ENCODE results near the gene ARHGAP11A. TPM values are rescaled to one million over a fixed set of nuclear protein-coding genes. Genes with fewer than 3 reads are reported as not detected.
"Not testable (repeated sequence)": the region's sequence is repeated elsewhere in the genome, so short reads cannot be mapped to it uniquely, and the experiment has no call there.

The ARHGAP11A gene
- total and polyA plus RNA-seq, 2 of the 8 experiments (the other 6 are each of a cell fraction or from before 2014, with no cell fraction given) = 8.1 to 112 TPM

- H2AFZ ChIP-seq (ENCODE audit: low read length); H3K27me3 ChIP-seq (replicated peaks in 1 of 4; ENCODE audit: control insufficient read depth in 3 of 4, extremely low read depth in 1 of 4, insufficient read depth in 3 of 4, low read length in 3 of 4); H2AK5ac ChIP-seq (ENCODE audit: low read depth, low read length); H3K4me3 ChIP-seq (ENCODE audit: extremely low read depth in 1 of 4, insufficient read depth in 2 of 4, low read depth in 3 of 4, low read length in 4 of 4); FAIRE-seq; H3K79me2 ChIP-seq (ENCODE audit: control insufficient read depth in 1 of 2, insufficient read depth in 2 of 2, low read length in 2 of 2); H3K4ac ChIP-seq (replicated peaks; ENCODE audit: insufficient read length, low read depth, low read length); H3K56ac ChIP-seq (replicated peaks; ENCODE audit: insufficient read length, low read depth, low read length); H2BK5ac ChIP-seq (ENCODE audit: low read depth, low read length); H3K23me2 ChIP-seq (ENCODE audit: low read depth, low read length); H2BK120ac ChIP-seq (replicated peaks; ENCODE audit: low read depth, low read length); H3K14ac ChIP-seq (ENCODE audit: insufficient read length); H3K4me1 ChIP-seq (replicated peaks in 1 of 4; ENCODE audit: control insufficient read depth in 3 of 4, insufficient read depth in 4 of 4, low read length in 3 of 4); H4K5ac ChIP-seq (ENCODE audit: insufficient read length, low read depth, low read length); H4K8ac ChIP-seq (ENCODE audit: extremely low read depth, insufficient read depth, low read length); H2BK12ac ChIP-seq (ENCODE audit: low read depth, low read length); H4K91ac ChIP-seq (replicated peaks; ENCODE audit: insufficient read length, low read length); H2BK20ac ChIP-seq (ENCODE audit: low read length); CTCF ChIA-PET (ENCODE audit: partially characterized antibody); H3K9me3 ChIP-seq (ENCODE audit: insufficient read depth in 2 of 2, low read depth in 1 of 2, low read length in 1 of 2); H3K36me3 ChIP-seq (ENCODE audit: control insufficient read depth in 2 of 4, insufficient read depth in 4 of 4, low read length in 3 of 4); H3K9ac ChIP-seq (replicated peaks in 1 of 4; ENCODE audit: extremely low read depth in 1 of 4, low read depth in 3 of 4, low read length in 3 of 4); H2BK15ac ChIP-seq (ENCODE audit: low read length); H3K23ac ChIP-seq (ENCODE audit: insufficient read length); POLR2A ChIA-PET (ENCODE audit: partially characterized antibody); H3K18ac ChIP-seq (ENCODE audit: extremely low read depth, low read length); H3K79me1 ChIP-seq (ENCODE audit: low read depth, low read length); H4K20me1 ChIP-seq (replicated peaks in 1 of 2; ENCODE audit: control insufficient read depth in 1 of 2, insufficient read depth in 2 of 2, low read length in 2 of 2); H3K27ac ChIP-seq (ENCODE audit: low read depth, low read length): not testable (repeated sequence)
- peak in 1 of 2 experiments; percentile 51 for DNase-seq (ENCODE audit: low read depth in 1 of 2, low spot score in 2 of 2)
- H3K4me2 ChIP-seq (ENCODE audit: insufficient read depth in 1 of 2, low read depth in 2 of 2, low read length in 2 of 2) = peak overlapping the region in 1 of 2 experiments; percentile 28; a peak in 1 of 4 replicates
- 29% methylated on average over 1 of the region's 4 CpGs; no CpG with 5 or more reads in 1 of the 2 experiments for WGBS, 2 experiments (ENCODE audit: extremely low coverage in 1 of 2, insufficient coverage in 1 of 2, insufficient read length in 1 of 2, insufficient replicate concordance in 2 of 2, low coverage in 1 of 2, low lambda C conversion rate in 2 of 2, missing lambda C conversion rate in 1 of 2)
Observed at GRCh38 chr15:32578482-32578881, 36.8 kb upstream of the ARHGAP11A start.

GRCh38 chr15:32585844-32586243 lies 29.5 kb upstream of the ARHGAP11A start:
- POLR2A ChIA-PET (ENCODE audit: partially characterized antibody); H2BK20ac ChIP-seq (ENCODE audit: low read length); H3K23ac ChIP-seq (ENCODE audit: insufficient read length); H2BK12ac ChIP-seq (ENCODE audit: low read depth, low read length); H4K91ac ChIP-seq (replicated peaks; ENCODE audit: insufficient read length, low read length); H4K20me1 ChIP-seq (replicated peaks in 1 of 2; ENCODE audit: control insufficient read depth in 1 of 2, insufficient read depth in 2 of 2, low read length in 2 of 2); CTCF ChIA-PET (ENCODE audit: partially characterized antibody); H3K4me3 ChIP-seq (ENCODE audit: extremely low read depth in 1 of 4, insufficient read depth in 2 of 4, low read depth in 3 of 4, low read length in 4 of 4); H2BK15ac ChIP-seq (ENCODE audit: low read length); H3K79me2 ChIP-seq (ENCODE audit: control insufficient read depth in 1 of 2, insufficient read depth in 2 of 2, low read length in 2 of 2); H2BK5ac ChIP-seq (ENCODE audit: low read depth, low read length); H3K27me3 ChIP-seq (replicated peaks in 1 of 4; ENCODE audit: control insufficient read depth in 3 of 4, extremely low read depth in 1 of 4, insufficient read depth in 3 of 4, low read length in 3 of 4); H3K79me1 ChIP-seq (ENCODE audit: low read depth, low read length); H3K23me2 ChIP-seq (ENCODE audit: low read depth, low read length); H3K4me2 ChIP-seq (ENCODE audit: insufficient read depth in 1 of 2, low read depth in 2 of 2, low read length in 2 of 2); H2BK120ac ChIP-seq (replicated peaks; ENCODE audit: low read depth, low read length); H3K9me3 ChIP-seq (ENCODE audit: insufficient read depth in 2 of 2, low read depth in 1 of 2, low read length in 1 of 2); H2AFZ ChIP-seq (ENCODE audit: low read length); H4K5ac ChIP-seq (ENCODE audit: insufficient read length, low read depth, low read length); H2AK5ac ChIP-seq (ENCODE audit: low read depth, low read length); H3K36me3 ChIP-seq (ENCODE audit: control insufficient read depth in 2 of 4, insufficient read depth in 4 of 4, low read length in 3 of 4); H3K27ac ChIP-seq (ENCODE audit: low read depth, low read length); DNase-seq (ENCODE audit: low read depth in 1 of 2, low spot score in 2 of 2); H3K4me1 ChIP-seq (replicated peaks in 1 of 4; ENCODE audit: control insufficient read depth in 3 of 4, insufficient read depth in 4 of 4, low read length in 3 of 4); H3K14ac ChIP-seq (ENCODE audit: insufficient read length); FAIRE-seq; H3K4ac ChIP-seq (replicated peaks; ENCODE audit: insufficient read length, low read depth, low read length); H3K9ac ChIP-seq (replicated peaks in 1 of 4; ENCODE audit: extremely low read depth in 1 of 4, low read depth in 3 of 4, low read length in 3 of 4); H4K8ac ChIP-seq (ENCODE audit: extremely low read depth, insufficient read depth, low read length); H3K18ac ChIP-seq (ENCODE audit: extremely low read depth, low read length); H3K56ac ChIP-seq (replicated peaks; ENCODE audit: insufficient read length, low read depth, low read length): not testable (repeated sequence)
- WGBS, 2 experiments (ENCODE audit: extremely low coverage in 1 of 2, insufficient coverage in 1 of 2, insufficient read length in 1 of 2, insufficient replicate concordance in 2 of 2, low coverage in 1 of 2, low lambda C conversion rate in 2 of 2, missing lambda C conversion rate in 1 of 2) = 92% methylated on average over 3 of the region's 4 CpGs; no CpG with 5 or more reads in 1 of the 2 experiments
